ENCODE data around the gene MINDY4.

DNA sequence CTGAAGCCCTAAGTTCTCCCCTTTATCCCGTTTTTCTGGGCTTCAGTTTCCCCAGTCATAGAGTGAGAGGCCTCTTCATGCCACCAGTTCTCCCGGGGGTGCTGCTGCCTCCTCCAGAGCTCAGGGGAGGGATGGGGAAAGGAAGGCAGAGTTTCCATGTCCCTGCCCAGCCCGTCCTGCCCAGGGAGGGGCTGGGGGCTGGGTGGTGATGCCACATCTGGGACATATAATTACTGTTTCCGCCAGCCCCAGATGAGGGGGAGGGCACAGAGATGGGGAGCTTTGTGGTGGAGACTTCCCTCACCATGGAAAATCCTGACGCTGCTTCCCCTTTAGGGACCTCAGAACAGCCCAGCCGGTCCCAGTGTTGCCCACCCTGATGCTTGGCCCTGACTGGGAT lies 144.5 kb downstream of the MINDY4 start:
- TF ChIP-seq, protein P1, sequence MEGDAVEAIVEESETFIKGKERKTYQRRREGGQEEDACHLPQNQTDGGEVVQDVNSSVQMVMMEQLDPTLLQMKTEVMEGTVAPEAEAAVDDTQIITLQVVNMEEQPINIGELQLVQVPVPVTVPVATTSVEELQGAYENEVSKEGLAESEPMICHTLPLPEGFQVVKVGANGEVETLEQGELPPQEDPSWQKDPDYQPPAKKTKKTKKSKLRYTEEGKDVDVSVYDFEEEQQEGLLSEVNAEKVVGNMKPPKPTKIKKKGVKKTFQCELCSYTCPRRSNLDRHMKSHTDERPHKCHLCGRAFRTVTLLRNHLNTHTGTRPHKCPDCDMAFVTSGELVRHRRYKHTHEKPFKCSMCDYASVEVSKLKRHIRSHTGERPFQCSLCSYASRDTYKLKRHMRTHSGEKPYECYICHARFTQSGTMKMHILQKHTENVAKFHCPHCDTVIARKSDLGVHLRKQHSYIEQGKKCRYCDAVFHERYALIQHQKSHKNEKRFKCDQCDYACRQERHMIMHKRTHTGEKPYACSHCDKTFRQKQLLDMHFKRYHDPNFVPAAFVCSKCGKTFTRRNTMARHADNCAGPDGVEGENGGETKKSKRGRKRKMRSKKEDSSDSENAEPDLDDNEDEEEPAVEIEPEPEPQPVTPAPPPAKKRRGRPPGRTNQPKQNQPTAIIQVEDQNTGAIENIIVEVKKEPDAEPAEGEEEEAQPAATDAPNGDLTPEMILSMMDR (IDR thresholded peaks at IDR 0.05), result no peak
- no peak for TF ChIP-seq POLR2A (IDR thresholded peaks at IDR 0.05)

Data from right lobe of liver (tissue), 4 donors.